Osteocyte (in vitro differentiated cells): ENCODE data around the gene CFHR5. TPM values are rescaled to one million over a fixed set of nuclear protein-coding genes. Genes with fewer than 3 reads are reported as not detected.
"Not testable (repeated sequence)": the region's sequence is repeated elsewhere in the genome, so short reads cannot be mapped to it uniquely, and the experiment has no call there.

Experiments
- DNase-seq: peaks from one replicate; pipeline ENCODE4 v3.0.0; 2021; ENCODE audit warnings: mixed read lengths; ENCODE audit not compliant: unreplicated experiment; ENCODE audit errors: extremely low spot score
- H3K27ac Mint-ChIP-seq: one replicate; pipeline ENCODE4 v1.8.0; 2021; ENCODE audit warnings: mild to moderate bottlenecking, mixed read lengths; ENCODE audit not compliant: unreplicated experiment
- H3K27me3 Mint-ChIP-seq: one replicate; pipeline ENCODE4 v1.8.0; 2021; ENCODE audit warnings: mixed read lengths; ENCODE audit not compliant: unreplicated experiment
- H3K36me3 Mint-ChIP-seq: one replicate; pipeline ENCODE4 v1.8.0; 2021; ENCODE audit warnings: mixed read lengths; ENCODE audit not compliant: unreplicated experiment
- H3K4me1 Mint-ChIP-seq: one replicate; pipeline ENCODE4 v1.8.0; 2021; ENCODE audit warnings: mixed read lengths; ENCODE audit not compliant: unreplicated experiment
- H3K4me3 Mint-ChIP-seq: one replicate; pipeline ENCODE4 v1.8.0; 2021; ENCODE audit warnings: mild to moderate bottlenecking, moderate library complexity, mixed read lengths; ENCODE audit not compliant: unreplicated experiment
- H3K9me3 Mint-ChIP-seq: one replicate; pipeline ENCODE4 v1.8.0; 2021; ENCODE audit warnings: mixed read lengths; ENCODE audit not compliant: unreplicated experiment
- CTCF ChIP-seq: fragments of 200-600 bp; sonication (generic); IDR thresholded peaks from 2 replicates; pipeline ENCODE4 v1.5.0; 2021; ENCODE audit warnings: antibody characterized with exemption, mild to moderate bottlenecking, moderate library complexity
- total RNA-seq: library from RNA; stranded (reverse); gene quantifications from 2 replicates; pipeline ENCODE4 v1.2.1, GENCODE V29; 2021

Gene CFHR5
- total RNA-seq, 1 donor from 2014 or later: not detected

GRCh38 chr1:196980859-196981258, 3.5 kb downstream of the CFHR5 start:
- H3K9me3 Mint-ChIP-seq: no peaks in the 10 kb centered on the region
- TF ChIP-seq CTCF: no peak
- H3K27ac Mint-ChIP-seq: no peak overlapping the region
- no peaks in the 10 kb centered on the region for H3K36me3 Mint-ChIP-seq
- H3K4me1 Mint-ChIP-seq: no peaks in the 10 kb centered on the region
- DNase-seq: no peak
- H3K27me3 Mint-ChIP-seq: peaks cover 9% of the 10 kb centered on the region
- no peak overlapping the region for H3K4me3 Mint-ChIP-seq

GRCh38 chr1:196982247-196982646, 4.9 kb downstream of the CFHR5 start:
- H3K36me3 Mint-ChIP-seq, H3K27ac Mint-ChIP-seq, H3K27me3 Mint-ChIP-seq, DNase-seq, H3K4me3 Mint-ChIP-seq, H3K4me1 Mint-ChIP-seq, H3K9me3 Mint-ChIP-seq: not testable (repeated sequence)

GRCh38 chr1:196991919-196992651, 14.7 kb downstream of the CFHR5 start:
- not testable (repeated sequence) for H3K9me3 Mint-ChIP-seq, H3K4me3 Mint-ChIP-seq, H3K4me1 Mint-ChIP-seq, DNase-seq, H3K27ac Mint-ChIP-seq, H3K36me3 Mint-ChIP-seq
- H3K27me3 Mint-ChIP-seq: peaks cover 28% of the 10 kb centered on the region

DNA sequence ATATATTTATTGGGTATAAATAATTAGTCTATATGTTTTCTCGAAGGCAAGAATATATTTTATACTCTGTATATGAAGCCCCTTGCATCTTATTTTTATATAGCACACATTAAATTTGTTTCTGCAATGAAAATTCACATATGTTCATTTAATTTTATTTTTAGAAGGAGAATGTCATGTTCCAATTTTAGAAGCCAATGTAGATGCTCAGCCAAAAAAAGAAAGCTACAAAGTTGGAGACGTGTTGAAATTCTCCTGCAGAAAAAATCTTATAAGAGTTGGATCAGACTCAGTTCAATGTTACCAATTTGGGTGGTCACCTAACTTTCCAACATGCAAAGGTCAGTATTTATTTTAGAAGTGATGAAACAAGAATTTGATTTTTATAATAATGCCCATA, 16.6 kb downstream of the CFHR5 start:
- H3K4me3 Mint-ChIP-seq: no peak overlapping the region
- H3K36me3 Mint-ChIP-seq: no peaks in the 10 kb centered on the region
- no peak for TF ChIP-seq CTCF
- H3K27ac Mint-ChIP-seq: no peak overlapping the region
- peaks cover 12% of the 10 kb centered on the region for H3K4me1 Mint-ChIP-seq
- no peak for DNase-seq
- H3K9me3 Mint-ChIP-seq: no peaks in the 10 kb centered on the region
- peaks cover 21% of the 10 kb centered on the region for H3K27me3 Mint-ChIP-seq

- no peaks in the 10 kb centered on the region for H3K9me3 Mint-ChIP-seq
- peaks cover 3% of the 10 kb centered on the region for H3K27me3 Mint-ChIP-seq
- no peak for TF ChIP-seq CTCF
- H3K4me3 Mint-ChIP-seq: no peak overlapping the region
- no peaks in the 10 kb centered on the region for H3K36me3 Mint-ChIP-seq
- H3K4me1 Mint-ChIP-seq: peaks cover 10% of the 10 kb centered on the region
- H3K27ac Mint-ChIP-seq: no peak overlapping the region
- DNase-seq: no peak
These were observed 20.1 kb downstream of the CFHR5 start for GRCh38 chr1:196997423-196997822.

GRCh38 chr1:197001828-197002227, 24.5 kb downstream of the CFHR5 start:
- peaks cover 10% of the 10 kb centered on the region for H3K4me1 Mint-ChIP-seq

More at GRCh38 chr1:197001828-197002227, 24.5 kb downstream of the CFHR5 start:
- H3K9me3 Mint-ChIP-seq: no peaks in the 10 kb centered on the region
- H3K27me3 Mint-ChIP-seq: peaks cover 6% of the 10 kb centered on the region
- TF ChIP-seq CTCF: no peak
- H3K36me3 Mint-ChIP-seq: no peaks in the 10 kb centered on the region
- H3K27ac Mint-ChIP-seq: no peak overlapping the region
- DNase-seq: no peak
- H3K4me3 Mint-ChIP-seq: no peak overlapping the region
